GM12878 (cell line): ENCODE results near the gene SEC63. TPM values are rescaled to one million over a fixed set of nuclear protein-coding genes. Genes with fewer than 3 reads are reported as not detected.

ENCODE experiments used
- ATAC-seq: fragments of 200-7000 bp; cut with Tn5 transposase; 3 replicates; pipeline ENCODE4 v1.9.1; 2020; ENCODE audit warnings: mild to moderate bottlenecking, moderate library complexity
- BruUV-seq: library from RNA; stranded (reverse); fragments of 400-500 nt; replicated peaks from 2 replicates; lab custom pipeline; 2021; lab: Mats Ljungman, UMichigan
- CTCF ChIA-PET: fragments of 300-600 bp; sonication (Branson Sonifier 250); formaldehyde crosslinking; extraction: SDS; loops from one replicate; lab custom pipeline; 2021; ENCODE audit warnings: inconsistent platforms; lab: Yijun Ruan, JAX
- POLR2A ChIA-PET: fragments of 350-600 bp; formaldehyde crosslinking; extraction: SDS; loops from one replicate; lab custom pipeline; 2021; ENCODE audit warnings: inconsistent platforms; lab: Charles Lee
- RAD21 ChIA-PET: fragments of 300-600 bp; sonication (Branson Sonifier 250); formaldehyde crosslinking; loops from one replicate; lab custom pipeline; 2023; ENCODE audit warnings: antibody characterized with exemption; ENCODE audit not compliant: unreplicated experiment; lab: Charles Lee
- SMC1A ChIA-PET: fragments of 300-600 bp; sonication (Branson Sonifier 250); formaldehyde crosslinking; loops from one replicate; lab custom pipeline; 2023; ENCODE audit not compliant: unreplicated experiment, uncharacterized antibody; lab: Charles Lee
- DNase-seq: peaks from one replicate; pipeline ENCODE4 v3.0.0-alpha.2; 2011; ENCODE audit warnings: low read depth, low spot score
- FAIRE-seq: peaks from 3 replicates; lab custom pipeline; 2011; peaks lifted over from hg19 to GRCh38; lab: Jason Lieb, UNC
- H2AFZ ChIP-seq: 2 replicates; pipeline ENCODE4 v1.6.0; 2011; ENCODE audit warnings: low read depth, low read length, control low read depth; ENCODE audit not compliant: control insufficient read depth
- H3K27ac ChIP-seq: 2 replicates; pipeline ENCODE4 v1.5.1; 2011; ENCODE audit warnings: control low read depth; ENCODE audit not compliant: control insufficient read depth, insufficient read depth
- H3K27me3 ChIP-seq, 2 experiments: replicated peaks in 1 of 2; 2 replicates each; pipeline versions ENCODE4 v1.6.0 to v1.6.1; 2011; ENCODE audit warnings: low read length in 1 of 2; ENCODE audit not compliant: control insufficient read depth in 2 of 2, insufficient read depth in 2 of 2
- H3K36me3 ChIP-seq, 2 experiments: 2 replicates each; pipeline ENCODE4 v1.5.1; 2011; ENCODE audit warnings: low read length in 1 of 2; ENCODE audit not compliant: control insufficient read depth in 2 of 2, insufficient read depth in 2 of 2
- H3K4me1 ChIP-seq: 2 replicates; pipeline ENCODE4 v1.6.1; 2011; ENCODE audit warnings: mild to moderate bottlenecking, low read length, moderate library complexity, mixed read lengths; ENCODE audit not compliant: control insufficient read depth, insufficient read depth
- H3K4me2 ChIP-seq: 2 replicates; pipeline ENCODE4 v1.6.0; 2011; ENCODE audit warnings: control low read depth; ENCODE audit not compliant: control insufficient read depth, insufficient read depth
- H3K4me3 ChIP-seq: fragments of 200-600 bp; sonication (generic); 2 replicates; pipeline ENCODE4 v1.5.1; 2016
- H3K79me2 ChIP-seq: 2 replicates; pipeline ENCODE4 v1.6.0; 2011; ENCODE audit warnings: low read length; ENCODE audit not compliant: control insufficient read depth, insufficient read depth
- H3K9ac ChIP-seq: 2 replicates; pipeline ENCODE4 v1.8.0; 2011; ENCODE audit warnings: low read length, control low read depth, mixed read lengths; ENCODE audit not compliant: control insufficient read depth, insufficient read depth
- H3K9me3 ChIP-seq: replicated peaks from 3 replicates; pipeline ENCODE4 v1.5.1; 2011; ENCODE audit warnings: mild to moderate bottlenecking, low read length; ENCODE audit not compliant: control insufficient read depth, insufficient read depth
- H4K20me1 ChIP-seq: 2 replicates; pipeline ENCODE4 v1.6.0; 2011; ENCODE audit not compliant: control insufficient read depth, insufficient read depth
- CBX5 ChIP-seq: sonication (generic); IDR thresholded peaks from 2 replicates; pipeline ENCODE4 v1.6.1; 2016; ENCODE audit warnings: low read depth, moderate library complexity, mild to moderate bottlenecking, inconsistent platforms
- IKZF1 ChIP-seq: fragments of 450-650 bp; conservative IDR thresholded peaks from 2 replicates; pipeline ENCODE4 v1.6.1; 2017; ENCODE audit warnings: antibody characterized with exemption, mild to moderate bottlenecking
- MTA3 ChIP-seq: IDR thresholded peaks from 2 replicates; pipeline ENCODE4 v1.6.1; 2012; ENCODE audit warnings: low read length, inconsistent platforms, borderline replicate concordance
- MXI1 ChIP-seq: fragments of 150-350 bp; IDR thresholded peaks from 2 replicates; pipeline ENCODE4 v1.6.1; 2011; ENCODE audit warnings: low read depth, mild to moderate bottlenecking, inconsistent platforms, low read length, improper control_type of control experiment
- NRF1 ChIP-seq: conservative IDR thresholded peaks from 2 replicates; pipeline ENCODE4 v1.6.1; 2011; ENCODE audit warnings: mild to moderate bottlenecking, low read depth, low read length, improper control_type of control experiment
- REST ChIP-seq: IDR thresholded peaks from 2 replicates; pipeline ENCODE4 v1.6.1; 2012; ENCODE audit warnings: mild to moderate bottlenecking, low read depth, low read length
- SMARCA5 ChIP-seq: fragments of 450-650 bp; IDR thresholded peaks from 2 replicates; pipeline ENCODE4 v1.6.1; 2017; ENCODE audit warnings: mild to moderate bottlenecking
- TAF1 ChIP-seq: IDR thresholded peaks from 2 replicates; pipeline ENCODE4 v1.6.1; 2011; ENCODE audit warnings: mild to moderate bottlenecking, low read depth, low read length, borderline replicate concordance
- WGBS: methylation state at CpG from one replicate; pipeline ENCODE4 v1.1.6; 2016; ENCODE audit warnings: low lambda C conversion rate; ENCODE audit not compliant: insufficient replicate concordance, insufficient coverage; ENCODE audit errors: missing lambda C conversion rate; 5-methylcytosine and 5-hydroxymethylcytosine counted together
- in situ Hi-C: fragments of 300-500 bp; cut with MboI; formaldehyde crosslinking; loops from 9 replicates; pipeline ENCODE4 v1.14.3; 2018; ENCODE audit warnings: mixed read lengths
- intact Hi-C: fragments of 100-400 bp; cut with micrococcal nuclease; formaldehyde crosslinking; loops from one replicate; pipeline ENCODE4 v1.14.2; 2022; ENCODE audit not compliant: unreplicated experiment
- polyA plus RNA-seq, 11 experiments: library from polyadenylated mRNA; depleted of rRNA in 4 of 11; unstranded in 6 of 11; stranded (reverse) in 5 of 11; fragments of >200 nt; fragmentation: Nextera tagmentation in 4 of 11; fragmentation: Illumina TruSeq in 1 of 11; extraction: Ambion mirVana in 4 of 11; extraction: Trizol in 1 of 11; gene quantifications; 1 replicate in 1 of 11; 2 replicates in 10 of 11; pipeline versions ENCODE4 v1.2.1 to v1.2.3, GENCODE V29; 2011 to 2016; ENCODE audit warnings: inconsistent platforms in 2 of 11, missing spikeins in 2 of 11, low read depth in 1 of 11
- total RNA-seq, 4 experiments: library from RNA; depleted of rRNA in 3 of 4; stranded (reverse); fragments of >200 nt in 3 of 4; fragmentation: Illumina TruSeq in 1 of 4; extraction: Trizol in 1 of 4; gene quantifications; 2 replicates each; pipeline versions ENCODE4 v1.2.1 to v1.2.3, GENCODE V29; 2013 to 2021

The SEC63 gene
- total and polyA plus RNA-seq, 10 of the 15 experiments (the other 5 are each of a cell fraction or from before 2014, with no cell fraction given) = 10.1 to 87.0 (median 34.3) TPM

DNA sequence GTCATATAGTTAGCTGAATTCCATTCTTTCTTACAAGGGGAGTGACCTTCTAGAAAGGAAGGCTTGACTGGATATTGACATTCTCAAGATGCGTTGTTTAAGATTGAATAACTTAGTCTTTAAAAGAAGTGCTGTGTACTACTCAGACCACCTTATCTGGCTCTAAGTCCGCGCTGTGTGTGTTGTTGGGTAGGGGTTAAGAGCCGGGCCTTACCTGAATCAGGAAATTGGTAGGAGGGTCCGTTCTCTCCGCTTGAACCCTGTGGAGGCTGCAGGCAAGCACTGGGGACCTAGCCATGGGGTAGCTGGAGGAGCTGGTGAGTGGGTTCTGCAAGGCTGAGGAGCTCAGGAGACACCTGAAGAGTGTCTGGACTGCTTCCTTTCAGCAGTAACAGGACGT lies 124.9 kb downstream of the SEC63 start (continued):
- no peak for TF ChIP-seq SMARCA5
- no peak for TF ChIP-seq IKZF1

GRCh38 chr6:107832151-107833056 lies 125.6 kb downstream of the SEC63 start:
- Histone ChIP-seq H3K36me3 (no peaks in the 10 kb centered on the region), H3K9me3 (no peaks in the 10 kb centered on the region), H3K79me2 (no peaks in the 10 kb centered on the region), H4K20me1 (no peaks in the 10 kb centered on the region), H2AFZ (no peak overlapping the region), H3K27me3 (peaks cover 0 to 1% of the 10 kb centered on the region in 2 experiments; a peak in 2 of 4 replicates), H3K4me3 (no peak overlapping the region), H3K27ac (no peak overlapping the region), H3K4me1 (no peaks in the 10 kb centered on the region), H3K4me2 (no peak overlapping the region), H3K9ac (no peak overlapping the region)
- no peak for ATAC-seq
- in situ Hi-C loops = no loop called here
- ChIA-PET CTCF (interaction anchor here (3.3 kb wide), 1 partner anchor 15 kb away, joined by 21 read pairs; no protein-coding TSS in a partner anchor), SMC1A (no interaction called here), RAD21 (interaction anchor here (1.2 kb wide), 1 partner anchor 15 kb away, joined by 4 read pairs; no protein-coding TSS in a partner anchor), POLR2A (no interaction called here)
- no TSS peak for BruUV-seq
- no peak for FAIRE-seq
- 69% methylated on average over 10 of the region's 10 CpGs for WGBS
- DNase-seq = no peak
- intact Hi-C loops = no loop called here
- no peak for TF ChIP-seq NRF1

DNA sequence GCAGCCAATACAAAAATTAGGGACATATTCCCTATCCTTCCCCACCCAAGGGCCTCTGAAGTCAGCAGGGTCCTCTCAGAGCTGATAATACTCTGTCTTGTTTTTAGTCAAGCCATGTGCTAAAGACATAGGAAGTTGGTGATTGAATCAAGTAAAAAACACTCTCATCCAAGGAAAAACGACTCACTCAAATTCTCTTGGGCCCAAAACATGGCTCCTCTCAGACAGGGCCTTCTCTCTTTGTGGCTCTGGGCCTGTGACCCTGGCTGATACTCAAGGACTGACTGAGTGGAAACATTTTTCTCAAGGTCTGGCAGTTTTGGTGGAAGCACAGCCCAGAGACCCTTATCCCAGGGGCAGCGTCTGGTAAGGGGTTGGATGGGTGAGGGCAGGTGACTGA lies 127.9 kb downstream of the SEC63 start:
- in situ Hi-C loops = no loop called here
- TF ChIP-seq TAF1 (no peak), REST (no peak), CBX5 (no peak), MXI1 (no peak), MTA3 (no peak)

More for the DNA sequence above, 127.9 kb downstream of the SEC63 start:
- H3K9ac ChIP-seq = no peak overlapping the region
- no TSS peak for BruUV-seq
- no peak overlapping the region for H3K27ac ChIP-seq
- H4K20me1 ChIP-seq = no peaks in the 10 kb centered on the region
- H3K4me1 ChIP-seq = no peaks in the 10 kb centered on the region
- CTCF ChIA-PET = interaction anchor here (3.3 kb wide), 1 partner anchor 17 kb away, joined by 21 read pairs; no protein-coding TSS in a partner anchor
- FAIRE-seq (no peak), DNase-seq (no peak), ATAC-seq (no peak)
- 5% methylated on average over 2 of the region's 2 CpGs for WGBS
- H2AFZ ChIP-seq = no peak overlapping the region
- POLR2A ChIA-PET = no interaction called here
- no peaks in the 10 kb centered on the region for H3K79me2 ChIP-seq
- no peak overlapping the region for H3K4me2 ChIP-seq
- RAD21 ChIA-PET = no interaction called here
- peaks cover 0 to 1% of the 10 kb centered on the region in 2 experiments; a peak in 2 of 4 replicates for H3K27me3 ChIP-seq
- H3K4me3 ChIP-seq = no peak overlapping the region
- intact Hi-C loops = no loop called here
- H3K9me3 ChIP-seq = no peaks in the 10 kb centered on the region
- SMC1A ChIA-PET = no interaction called here
- H3K36me3 ChIP-seq = no peaks in the 10 kb centered on the region
